ENCODE results near the gene ANAPC5. TPM values are rescaled to one million over a fixed set of nuclear protein-coding genes. Genes with fewer than 3 reads are reported as not detected.

Gene ANAPC5
- total and polyA plus RNA-seq, 2 experiments from 2014 or later = 128 to 144 TPM

- Histone ChIP-seq H3K9ac (no peak overlapping the region), H3K4me3 (0 out of 2 replicates have a peak overlapping the region, but pooled peaks have one; percentile 12), H3K27me3 (replicated peaks; ENCODE audit: insufficient read depth) (no peaks in the 10 kb centered on the region), H3K4me2 (ENCODE audit: unreplicated experiment) (no peak overlapping the region), H2AFZ (peak overlapping the region; percentile 53), H3K4me1 (ENCODE audit: insufficient read depth) (peaks cover 13% of the 10 kb centered on the region), H3K79me2 (ENCODE audit: insufficient read depth) (no peaks in the 10 kb centered on the region), H4K20me1 (ENCODE audit: insufficient read depth) (no peaks in the 10 kb centered on the region), H3K36me3 (ENCODE audit: low read depth) (no peaks in the 10 kb centered on the region), H3F3A (ENCODE audit: insufficient read depth) (peaks cover 18% of the 10 kb centered on the region), H3K9me3 (ENCODE audit: low read depth) (no peaks in the 10 kb centered on the region), H3K9me2 (ENCODE audit: insufficient read depth) (no peaks in the 10 kb centered on the region), H3K27ac (peak overlapping the region; percentile 47)
- 77 to 82% methylated on average over 4 to 5 of the region's 5 CpGs for WGBS, 2 experiments (ENCODE audit: low coverage in 1 of 2, low lambda C conversion rate in 2 of 2, missing lambda C conversion rate in 2 of 2)
- DNase-seq = peak; percentile 52
- in situ Hi-C loops (cut with MboI) = no loop called here
- TF ChIP-seq EZH2phosphoT487 (IDR thresholded peaks at IDR 0.05; ENCODE audit: insufficient read depth, low read depth) (no peak), EZH2 (IDR thresholded peaks at IDR 0.05; ENCODE audit: insufficient read depth, poor library complexity, severe bottlenecking) (no peak)
These were observed 12.5 kb upstream of the ANAPC5 start for GRCh38 chr12:121364683-121365121.

DNA sequence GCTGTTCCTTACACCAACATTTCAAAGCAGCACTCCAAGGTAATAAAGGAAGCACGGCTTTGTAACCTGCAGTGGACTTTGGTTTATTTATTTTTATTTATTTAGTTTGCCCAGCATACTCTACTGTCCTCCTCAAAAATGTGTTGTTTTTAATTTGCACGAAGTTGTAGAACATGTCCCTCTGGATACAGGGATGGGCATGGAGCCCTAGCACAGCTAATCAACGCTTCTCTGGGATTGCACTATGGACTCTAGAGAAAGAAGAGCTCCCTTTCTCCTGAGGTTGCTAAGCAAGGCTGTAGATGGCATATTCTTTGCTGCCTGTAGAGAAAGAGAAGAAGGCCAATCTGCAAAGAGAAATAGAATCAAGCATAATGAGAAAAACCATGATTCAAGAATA lies 5.9 kb upstream of the ANAPC5 start:
- 29 to 30% methylated on average over 3 of the region's 3 CpGs for WGBS, 2 experiments (ENCODE audit: low coverage in 1 of 2, low lambda C conversion rate in 2 of 2, missing lambda C conversion rate in 2 of 2)
- in situ Hi-C loops (cut with MboI) = no loop called here

GRCh38 chr12:121357331-121357730 lies 5.1 kb upstream of the ANAPC5 start:
- no peaks in the 10 kb centered on the region for H3K27me3 ChIP-seq (replicated peaks; ENCODE audit: insufficient read depth)
- no peak overlapping the region for H3K4me3 ChIP-seq
- no peak for TF ChIP-seq EZH2 (IDR thresholded peaks at IDR 0.05; ENCODE audit: insufficient read depth, poor library complexity, severe bottlenecking)
- TF ChIP-seq EZH2phosphoT487 (IDR thresholded peaks at IDR 0.05; ENCODE audit: insufficient read depth, low read depth) = no peak
- H3K79me2 ChIP-seq (ENCODE audit: insufficient read depth) = no peaks in the 10 kb centered on the region
- H3K27ac ChIP-seq = no peak overlapping the region
- H3K9ac ChIP-seq = no peak overlapping the region
- DNase-seq = no peak
- no peaks in the 10 kb centered on the region for H3K9me2 ChIP-seq (ENCODE audit: insufficient read depth)
- 0 out of 2 replicates have a peak, but pooled peaks cover 6% of the 10 kb centered on the region for H3K4me1 ChIP-seq (ENCODE audit: insufficient read depth)
- in situ Hi-C loops (cut with MboI) = no loop called here
- no peaks in the 10 kb centered on the region for H3K9me3 ChIP-seq (ENCODE audit: low read depth)
- WGBS, 2 experiments (ENCODE audit: low coverage in 1 of 2, low lambda C conversion rate in 2 of 2, missing lambda C conversion rate in 2 of 2) = 70 to 71% methylated on average over 2 to 4 of the region's 4 CpGs
- H2AFZ ChIP-seq = no peak overlapping the region
- H4K20me1 ChIP-seq (ENCODE audit: insufficient read depth) = no peaks in the 10 kb centered on the region
- H3F3A ChIP-seq (ENCODE audit: insufficient read depth) = peaks cover 8% of the 10 kb centered on the region
- H3K4me2 ChIP-seq (ENCODE audit: unreplicated experiment) = no peak overlapping the region
- H3K36me3 ChIP-seq (ENCODE audit: low read depth) = no peaks in the 10 kb centered on the region

More for the DNA sequence above, 5.9 kb upstream of the ANAPC5 start:
- Histone ChIP-seq H3K4me1 (ENCODE audit: insufficient read depth) (0 out of 2 replicates have a peak, but pooled peaks cover 5% of the 10 kb centered on the region), H3K36me3 (ENCODE audit: low read depth) (no peaks in the 10 kb centered on the region), H3K9me3 (ENCODE audit: low read depth) (no peaks in the 10 kb centered on the region), H3K9ac (no peak overlapping the region), H3K9me2 (ENCODE audit: insufficient read depth) (no peaks in the 10 kb centered on the region), H3K79me2 (ENCODE audit: insufficient read depth) (no peaks in the 10 kb centered on the region), H2AFZ (no peak overlapping the region), H3K27ac (no peak overlapping the region), H3K4me2 (ENCODE audit: unreplicated experiment) (no peak overlapping the region), H3K27me3 (replicated peaks; ENCODE audit: insufficient read depth) (no peaks in the 10 kb centered on the region), H3F3A (ENCODE audit: insufficient read depth) (peaks cover 4% of the 10 kb centered on the region), H3K4me3 (no peak overlapping the region), H4K20me1 (ENCODE audit: insufficient read depth) (no peaks in the 10 kb centered on the region)
- TF ChIP-seq EZH2 (IDR thresholded peaks at IDR 0.05; ENCODE audit: insufficient read depth, poor library complexity, severe bottlenecking) (no peak), EZH2phosphoT487 (IDR thresholded peaks at IDR 0.05; ENCODE audit: insufficient read depth, low read depth) (no peak)
- DNase-seq = no peak

GRCh38 chr12:121356657-121357056 lies 4.4 kb upstream of the ANAPC5 start:
- Histone ChIP-seq H3K4me3 (no peak overlapping the region), H3K9ac (no peak overlapping the region), H3K27ac (no peak overlapping the region), H3K4me2 (ENCODE audit: unreplicated experiment) (no peak overlapping the region), H3K9me2 (ENCODE audit: insufficient read depth) (no peaks in the 10 kb centered on the region), H3F3A (ENCODE audit: insufficient read depth) (peaks cover 11% of the 10 kb centered on the region), H3K4me1 (ENCODE audit: insufficient read depth) (0 out of 2 replicates have a peak, but pooled peaks cover 6% of the 10 kb centered on the region), H4K20me1 (ENCODE audit: insufficient read depth) (no peaks in the 10 kb centered on the region), H3K27me3 (replicated peaks; ENCODE audit: insufficient read depth) (no peaks in the 10 kb centered on the region), H3K79me2 (ENCODE audit: insufficient read depth) (peaks cover 2% of the 10 kb centered on the region), H3K9me3 (ENCODE audit: low read depth) (no peaks in the 10 kb centered on the region), H3K36me3 (ENCODE audit: low read depth) (no peaks in the 10 kb centered on the region), H2AFZ (no peak overlapping the region)
- no peak for DNase-seq
- 64 to 65% methylated on average over 3 of the region's 3 CpGs for WGBS, 2 experiments (ENCODE audit: low coverage in 1 of 2, low lambda C conversion rate in 2 of 2, missing lambda C conversion rate in 2 of 2)
- no peak for TF ChIP-seq EZH2phosphoT487 (IDR thresholded peaks at IDR 0.05; ENCODE audit: insufficient read depth, low read depth)
- TF ChIP-seq EZH2 (IDR thresholded peaks at IDR 0.05; ENCODE audit: insufficient read depth, poor library complexity, severe bottlenecking) = no peak
- in situ Hi-C loops (cut with MboI) = no loop called here
